HG03565 (cell line): ENCODE results near the gene FRAT2.

Source experiments
- ATAC-seq: cut with Tn5 transposase; IDR thresholded peaks from one replicate; pipeline ENCODE4 v1.9.1; 2021; ENCODE audit warnings: mild to moderate bottlenecking, moderate library complexity; ENCODE audit not compliant: unreplicated experiment

The FRAT2 gene

GRCh38 chr10:97327348-97328294 is 6.9 kb downstream of the FRAT2 start:
- no peak for ATAC-seq

- ATAC-seq: no peak
These were observed 8.8 kb downstream of the FRAT2 start for GRCh38 chr10:97325754-97326153.

GRCh38 chr10:97323501-97323900 is 11.0 kb downstream of the FRAT2 start:
- no peak for ATAC-seq

GRCh38 chr10:97321804-97322190 is 12.7 kb downstream of the FRAT2 start:
- ATAC-seq: no peak

- ATAC-seq: no peak
These were observed 13.3 kb downstream of the FRAT2 start for GRCh38 chr10:97321032-97321803.

GRCh38 chr10:97320480-97321031 is 14.0 kb downstream of the FRAT2 start:
- no peak for ATAC-seq

GRCh38 chr10:97319671-97320479 is 14.7 kb downstream of the FRAT2 start:
- ATAC-seq: peak; percentile 22

GRCh38 chr10:97318772-97319651 is 15.5 kb downstream of the FRAT2 start, which contains the start of gene FRAT1:
Gene FRAT1 (plus strand): TSS chr10:97319271. CDS start chr10:97319454, 183 bp downstream.
- peak; percentile 64 for ATAC-seq

GRCh38 chr10:97314671-97315070 is 19.9 kb downstream of the FRAT2 start:
- ATAC-seq: no peak

- no peak for ATAC-seq
These were observed 21.6 kb downstream of the FRAT2 start for GRCh38 chr10:97312897-97313296.

GRCh38 chr10:97311111-97311626 is 23.4 kb downstream of the FRAT2 start:
- no peak for ATAC-seq

GRCh38 chr10:97307866-97308780 is 26.4 kb downstream of the FRAT2 start:
- no peak for ATAC-seq

GRCh38 chr10:97307441-97307840 is 27.1 kb downstream of the FRAT2 start:
- no peak for ATAC-seq

- no peak for ATAC-seq
These were observed 32.3 kb downstream of the FRAT2 start for GRCh38 chr10:97302088-97302791.

GRCh38 chr10:97300980-97301379 is 33.5 kb downstream of the FRAT2 start:
- ATAC-seq: no peak

GRCh38 chr10:97298223-97298571 is 36.3 kb downstream of the FRAT2 start:
- ATAC-seq: no peak

- no peak for ATAC-seq
These were observed 36.8 kb downstream of the FRAT2 start for GRCh38 chr10:97297556-97298222.
